ENCODE measurements around the gene CNOT4. TPM values are rescaled to one million over a fixed set of nuclear protein-coding genes. Genes with fewer than 3 reads are reported as not detected.

CNOT4 gene
- total and polyA plus RNA-seq, 2 of the 4 experiments (the other 2 are of a cell fraction) = 7.0 to 8.1 TPM

DNA sequence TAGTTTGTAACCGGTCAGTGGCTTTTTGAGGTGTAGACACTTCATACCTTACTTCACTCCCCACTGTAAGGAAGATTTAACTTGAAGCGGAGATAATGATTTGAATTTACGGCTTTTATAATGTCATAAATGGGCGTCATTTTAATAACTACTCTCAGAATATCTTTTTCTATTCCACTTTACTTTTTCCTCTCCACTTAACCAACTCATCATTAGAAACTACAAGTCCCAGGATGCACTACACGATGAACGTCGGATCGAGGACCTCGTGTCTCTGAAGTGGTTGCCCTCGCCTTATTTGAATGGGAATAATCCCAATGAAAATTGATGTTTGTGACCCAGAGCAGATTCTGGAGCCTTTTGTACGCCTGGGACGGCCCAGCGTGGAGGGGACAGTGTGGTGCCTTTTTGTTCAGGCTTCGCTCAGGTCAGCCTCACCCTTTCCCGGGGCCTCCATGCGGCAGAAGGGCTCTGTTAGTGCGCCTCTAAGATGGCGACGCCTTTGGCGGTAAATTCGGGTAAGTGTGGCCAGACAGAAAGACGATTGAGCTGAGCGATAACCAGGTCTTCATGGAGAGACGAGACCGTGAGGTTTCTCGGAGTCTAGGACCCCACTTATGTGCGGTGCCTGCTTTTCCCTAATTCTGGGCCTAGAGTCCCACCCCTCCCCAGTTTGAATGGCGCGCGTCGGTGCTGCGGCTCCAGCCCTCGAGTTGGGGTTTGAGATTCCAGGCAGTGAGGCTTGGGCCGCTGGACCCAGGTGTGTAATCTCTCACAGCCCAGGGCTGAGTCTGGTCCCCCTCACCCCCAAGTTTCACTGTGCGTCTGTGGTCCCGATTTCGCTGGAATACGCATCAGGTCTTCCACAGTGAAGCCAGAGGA is 47.8 kb upstream of the CNOT4 start, which contains the start of gene NUP205:
TSS of gene NUP205 (plus strand) at position 463 of the 882 bp plus-strand sequence. CDS start at position 491, 28 bp downstream.
- no peaks in the 10 kb centered on the region for H3K4me1 ChIP-seq (ENCODE audit: control insufficient read depth, insufficient read depth, low read length)
- peak within 1 kb of the TSS; percentile 94 for H3K4ac ChIP-seq (ENCODE audit: low read depth, low read length)
- in situ Hi-C loops (cut with MboI; ENCODE audit: low sequenced_read_pairs) = loop anchor here (5.0 to 25.0 kb wide), 2 partner anchors 275 to 870 kb away; no protein-coding TSS in a partner anchor
- dilution Hi-C loops (cut with HindIII; ENCODE audit: low sequenced_read_pairs, unreplicated experiment) = no loop called here
- peak within 1 kb of the TSS; percentile 95 for H3K23ac ChIP-seq (ENCODE audit: low read depth, low read length)
- ATAC-seq (ENCODE audit: low read depth) = peak; percentile 97
- WGBS, 2 experiments (ENCODE audit: extremely low coverage in 2 of 2, insufficient read length in 1 of 2) = 0% methylated on average over 4 of the region's 38 CpGs; no CpG with 5 or more reads in 1 of the 2 experiments
- H3K4me2 ChIP-seq (ENCODE audit: low read depth, low read length) = peak within 1 kb of the TSS; percentile 97
- H3K9me3 ChIP-seq (ENCODE audit: control insufficient read depth, insufficient read depth, low read length) = no peaks in the 10 kb centered on the region
- H2BK120ac ChIP-seq (ENCODE audit: low read depth, low read length) = peak within 1 kb of the TSS; percentile 80
- H3K18ac ChIP-seq (ENCODE audit: low read depth, low read length) = peak within 1 kb of the TSS; percentile 51
- H3K27ac ChIP-seq (ENCODE audit: insufficient read depth, low read length) = peak within 1 kb of the TSS; percentile 79
- H2BK20ac ChIP-seq (ENCODE audit: low read depth, low read length) = no peak within 1 kb of the TSS; the same call in 1 of the 2 replicates
- peak within 1 kb of the TSS; percentile 19 to 95 for H4K8ac ChIP-seq (ENCODE audit: low read depth in 2 of 2, low read length in 2 of 2)
- H3K56ac ChIP-seq (ENCODE audit: extremely low read depth, insufficient read depth, low read length) = peak within 1 kb of the TSS; percentile 95
- H2BK15ac ChIP-seq (ENCODE audit: low read depth, low read length) = peak within 1 kb of the TSS; percentile 94; the same call in 2 of the 3 replicates
- H3K14ac ChIP-seq (replicated peaks; ENCODE audit: low read depth, low read length) = peak within 1 kb of the TSS; percentile 96
- H2AK9ac ChIP-seq (replicated peaks; ENCODE audit: low read depth, low read length, poor library complexity) = peak within 1 kb of the TSS; percentile 88
- H2AK5ac ChIP-seq (ENCODE audit: low read depth, low read length) = peak within 1 kb of the TSS; percentile 65; the same call in 1 of the 2 replicates
- H4K5ac ChIP-seq (ENCODE audit: low read depth, low read length) = peak within 1 kb of the TSS; percentile 65
- no peaks in the 10 kb centered on the region for H3K9me1 ChIP-seq (ENCODE audit: insufficient read depth, low read length)
- peak within 1 kb of the TSS; percentile 97 for H4K91ac ChIP-seq (ENCODE audit: insufficient read depth, low read depth, low read length)
- peak; percentile 85 for DNase-seq
- H4K20me1 ChIP-seq (ENCODE audit: insufficient read depth, low read length) = no peaks in the 10 kb centered on the region; the same call in 1 of the 2 replicates
- H2AFZ ChIP-seq (replicated peaks; ENCODE audit: low read length, poor library complexity) = peak within 1 kb of the TSS; percentile 98
- peak within 1 kb of the TSS; percentile 73 for H3K9ac ChIP-seq (ENCODE audit: low read depth, low read length)
- ChIA-PET POLR2A (ENCODE audit: unreplicated experiment) (no interaction called here), CTCF (interaction anchor here (1.4 kb wide), 1 partner anchor 277 kb away, joined by 5 read pairs; no protein-coding TSS in a partner anchor)
- peak within 1 kb of the TSS; percentile 87 for H2BK5ac ChIP-seq (ENCODE audit: low read depth, low read length, poor library complexity, severe bottlenecking)
- intact Hi-C loops (cut with micrococcal nuclease) = loop anchor here (1.0 to 10.0 kb wide), 3 partner anchors 45 to 873 kb away; no protein-coding TSS in a partner anchor
- no peak for TF ChIP-seq MAFK (IDR thresholded peaks at IDR 0.05; ENCODE audit: low read depth, low read length)
- TF ChIP-seq, protein P1, sequence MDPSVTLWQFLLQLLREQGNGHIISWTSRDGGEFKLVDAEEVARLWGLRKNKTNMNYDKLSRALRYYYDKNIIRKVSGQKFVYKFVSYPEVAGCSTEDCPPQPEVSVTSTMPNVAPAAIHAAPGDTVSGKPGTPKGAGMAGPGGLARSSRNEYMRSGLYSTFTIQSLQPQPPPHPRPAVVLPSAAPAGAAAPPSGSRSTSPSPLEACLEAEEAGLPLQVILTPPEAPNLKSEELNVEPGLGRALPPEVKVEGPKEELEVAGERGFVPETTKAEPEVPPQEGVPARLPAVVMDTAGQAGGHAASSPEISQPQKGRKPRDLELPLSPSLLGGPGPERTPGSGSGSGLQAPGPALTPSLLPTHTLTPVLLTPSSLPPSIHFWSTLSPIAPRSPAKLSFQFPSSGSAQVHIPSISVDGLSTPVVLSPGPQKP (IDR thresholded peaks at IDR 0.05; ENCODE audit: borderline replicate concordance, low read depth, low read length) = no peak
- no peak for TF ChIP-seq BHLHE40 (IDR thresholded peaks at IDR 0.05; ENCODE audit: low read depth, low read length)
- TF ChIP-seq CHD1 (IDR thresholded peaks at IDR 0.05; ENCODE audit: low read depth, low read length) = no peak
- peak; percentile 87 for TF ChIP-seq MXI1 (IDR thresholded peaks at IDR 0.05; ENCODE audit: borderline replicate concordance, low read depth, low read length)
- TF ChIP-seq POLR2A (IDR thresholded peaks at IDR 0.05; ENCODE audit: low read depth, low read length) = peak; percentile 69; the same call in 1 of the 2 replicates
- TF ChIP-seq, protein P2, sequence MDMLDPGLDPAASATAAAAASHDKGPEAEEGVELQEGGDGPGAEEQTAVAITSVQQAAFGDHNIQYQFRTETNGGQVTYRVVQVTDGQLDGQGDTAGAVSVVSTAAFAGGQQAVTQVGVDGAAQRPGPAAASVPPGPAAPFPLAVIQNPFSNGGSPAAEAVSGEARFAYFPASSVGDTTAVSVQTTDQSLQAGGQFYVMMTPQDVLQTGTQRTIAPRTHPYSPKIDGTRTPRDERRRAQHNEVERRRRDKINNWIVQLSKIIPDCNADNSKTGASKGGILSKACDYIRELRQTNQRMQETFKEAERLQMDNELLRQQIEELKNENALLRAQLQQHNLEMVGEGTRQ (IDR thresholded peaks at IDR 0.05; ENCODE audit: low read depth, low read length) = peak; percentile 19; the same call in 1 of the 2 replicates
- TF ChIP-seq, protein P3, sequence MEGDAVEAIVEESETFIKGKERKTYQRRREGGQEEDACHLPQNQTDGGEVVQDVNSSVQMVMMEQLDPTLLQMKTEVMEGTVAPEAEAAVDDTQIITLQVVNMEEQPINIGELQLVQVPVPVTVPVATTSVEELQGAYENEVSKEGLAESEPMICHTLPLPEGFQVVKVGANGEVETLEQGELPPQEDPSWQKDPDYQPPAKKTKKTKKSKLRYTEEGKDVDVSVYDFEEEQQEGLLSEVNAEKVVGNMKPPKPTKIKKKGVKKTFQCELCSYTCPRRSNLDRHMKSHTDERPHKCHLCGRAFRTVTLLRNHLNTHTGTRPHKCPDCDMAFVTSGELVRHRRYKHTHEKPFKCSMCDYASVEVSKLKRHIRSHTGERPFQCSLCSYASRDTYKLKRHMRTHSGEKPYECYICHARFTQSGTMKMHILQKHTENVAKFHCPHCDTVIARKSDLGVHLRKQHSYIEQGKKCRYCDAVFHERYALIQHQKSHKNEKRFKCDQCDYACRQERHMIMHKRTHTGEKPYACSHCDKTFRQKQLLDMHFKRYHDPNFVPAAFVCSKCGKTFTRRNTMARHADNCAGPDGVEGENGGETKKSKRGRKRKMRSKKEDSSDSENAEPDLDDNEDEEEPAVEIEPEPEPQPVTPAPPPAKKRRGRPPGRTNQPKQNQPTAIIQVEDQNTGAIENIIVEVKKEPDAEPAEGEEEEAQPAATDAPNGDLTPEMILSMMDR (conservative IDR thresholded peaks at IDR 0.05; ENCODE audit: low read depth, low read length) = no peak
- TF ChIP-seq NFE2L2 (IDR thresholded peaks at IDR 0.05; ENCODE audit: low read depth, low read length) = no peak
- TF ChIP-seq MAZ (IDR thresholded peaks at IDR 0.05; ENCODE audit: borderline replicate concordance, low read depth, low read length) = 0 out of 2 replicates have a peak, but pooled peaks have one; percentile 29
- H3K79me1 ChIP-seq (ENCODE audit: low read depth in 1 of 2, low read length in 2 of 2) = peaks cover 6 to 26% of the 10 kb centered on the region in 2 experiments
- no peaks in the 10 kb centered on the region for H3K27me3 ChIP-seq (ENCODE audit: control insufficient read depth, insufficient read depth, low read length)
- H3K36me3 ChIP-seq (ENCODE audit: control insufficient read depth, insufficient read depth, low read length) = no peaks in the 10 kb centered on the region
- BruUV-seq (replicated peaks) = no TSS peak
- peak within 1 kb of the TSS; percentile 69 for H3K4me3 ChIP-seq (ENCODE audit: insufficient read depth, low read depth, low read length)

Data from IMR-90 (cell line).